HG03432 (cell line): Measurements from ENCODE around the gene BDH1.
"Not testable (repeated sequence)": the region's sequence is repeated elsewhere in the genome, so short reads cannot be mapped to it uniquely, and the experiment has no call there.

Experiments
- ATAC-seq: cut with Tn5 transposase; IDR thresholded peaks from one replicate; pipeline ENCODE4 v1.9.1; 2021; ENCODE audit warnings: mild to moderate bottlenecking, moderate library complexity; ENCODE audit not compliant: unreplicated experiment

Gene BDH1

DNA sequence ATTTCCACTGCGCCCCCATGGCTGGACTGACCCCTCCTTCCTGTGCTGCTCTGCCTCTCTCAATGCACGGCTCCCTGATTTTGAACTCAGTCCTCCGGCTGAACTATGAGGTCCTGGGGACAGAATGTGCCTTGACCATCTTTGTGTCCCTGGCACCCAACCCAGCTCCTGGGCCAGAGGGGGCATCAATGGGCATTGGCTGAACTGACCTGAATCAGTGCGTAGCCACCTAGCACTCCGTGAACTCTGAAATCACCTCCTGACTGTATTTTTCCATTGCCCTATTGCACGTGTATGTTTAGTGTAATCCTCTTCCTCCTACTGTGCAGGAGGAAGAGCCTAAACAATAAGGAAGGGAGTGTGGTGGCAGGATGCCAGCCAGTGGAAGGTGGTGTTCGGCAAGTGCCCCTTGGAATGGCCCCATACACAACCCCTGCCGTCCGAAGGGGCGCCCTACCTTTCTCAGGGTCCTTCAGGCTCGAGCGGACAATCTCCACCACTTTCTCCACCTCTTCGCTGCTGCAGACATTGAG is 33.5 kb downstream of the BDH1 start:
- ATAC-seq = no peak

- no peak for ATAC-seq
These were observed 34.2 kb downstream of the BDH1 start for GRCh38 chr3:197521277-197522182.

DNA sequence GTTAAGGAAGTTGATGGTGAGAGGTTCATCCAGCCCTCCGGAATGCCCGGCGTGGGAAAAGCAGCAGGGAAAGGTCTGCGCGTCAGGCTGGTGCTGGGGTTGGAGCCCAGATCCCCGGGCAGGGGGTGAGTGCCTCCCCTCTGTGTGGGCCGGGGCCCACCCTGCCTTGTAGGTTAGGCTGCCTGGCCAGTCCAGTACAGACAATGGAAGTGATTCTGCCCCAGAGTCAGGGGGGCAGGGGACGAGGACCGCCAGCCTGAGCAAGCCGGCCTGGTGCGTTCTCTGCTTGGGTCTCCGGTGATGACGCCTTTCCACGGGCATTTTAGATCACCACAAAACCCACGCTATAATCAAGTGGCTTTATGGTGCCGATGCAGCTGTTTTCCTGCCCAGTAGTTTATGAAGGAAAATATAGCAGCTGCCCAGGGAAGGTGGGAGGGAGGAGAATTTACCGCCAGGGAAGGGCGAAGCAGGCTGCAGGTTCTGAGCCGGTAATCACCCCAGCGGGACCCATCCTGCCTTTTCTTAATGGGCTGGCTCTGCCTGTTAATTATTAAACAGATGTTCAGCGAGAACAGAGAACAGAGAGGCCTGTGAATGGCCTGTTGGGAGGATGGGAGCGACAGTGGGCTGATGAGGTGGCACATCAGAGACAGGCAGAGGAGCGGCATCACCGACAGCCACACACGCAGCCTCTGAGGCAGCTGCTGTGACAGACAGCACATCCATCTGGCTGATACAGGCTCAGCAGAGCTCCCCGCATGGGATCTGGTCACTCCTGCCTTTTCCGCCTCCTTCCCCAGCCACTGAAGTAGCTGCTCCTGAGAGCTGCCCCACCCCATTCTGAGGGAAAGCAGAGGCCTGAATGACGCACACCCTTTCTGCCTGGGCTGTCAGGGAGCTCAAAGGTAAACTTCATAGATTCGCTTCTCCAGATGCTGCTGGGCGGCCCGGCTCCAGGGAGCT is 35.2 kb downstream of the BDH1 start:
- no peak for ATAC-seq

DNA sequence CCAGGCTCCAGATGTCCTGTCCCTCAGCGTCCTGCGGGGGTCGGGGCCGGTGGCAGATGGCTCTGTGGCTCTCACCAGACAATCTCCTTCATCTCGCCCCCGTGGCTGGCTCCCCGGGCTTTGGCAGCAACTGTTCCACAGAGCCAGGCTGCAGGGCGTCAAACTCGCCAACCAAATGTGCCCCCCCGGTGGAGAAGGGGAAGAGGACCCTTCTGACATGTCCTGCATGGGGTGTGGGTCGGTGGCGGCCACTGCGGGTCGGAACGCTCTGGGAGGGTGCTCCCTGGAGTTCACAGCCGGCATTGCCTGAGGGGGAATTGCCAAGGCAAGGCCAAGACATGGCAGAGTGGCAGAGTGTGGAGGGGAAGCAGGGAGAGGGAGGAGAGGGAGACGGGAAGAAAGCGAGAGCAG is 36.0 kb downstream of the BDH1 start:
- no peak for ATAC-seq

DNA sequence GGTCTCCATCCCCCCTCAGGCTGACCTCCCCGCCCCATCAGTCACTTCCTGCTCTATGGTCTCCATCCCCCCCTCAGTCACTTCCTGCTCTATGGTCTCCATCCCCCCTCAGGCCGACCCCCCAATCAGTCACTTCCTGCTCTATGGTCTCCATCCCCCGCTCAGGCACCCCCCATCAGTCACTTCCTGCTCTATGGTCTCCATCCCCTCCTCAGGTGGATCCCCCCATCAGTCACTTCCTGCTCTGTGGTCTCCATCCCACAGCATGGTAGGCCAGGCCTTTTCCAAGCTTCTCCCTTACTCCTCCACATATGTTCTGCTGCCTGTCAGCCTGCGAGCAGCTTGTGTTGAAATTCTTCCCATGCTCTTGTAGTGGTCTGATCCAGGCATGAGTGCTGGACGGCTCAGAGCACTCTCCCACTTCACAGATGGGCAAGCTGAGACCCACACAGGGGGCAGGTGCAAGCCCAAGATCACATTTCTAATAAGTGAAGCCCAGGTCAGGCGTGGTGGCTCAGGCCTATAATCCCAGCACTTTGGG is 36.8 kb downstream of the BDH1 start:
- ATAC-seq = no peak

GRCh38 chr3:197517922-197518683 is 37.7 kb downstream of the BDH1 start:
- not testable (repeated sequence) for ATAC-seq

GRCh38 chr3:197516890-197517606 is 38.7 kb downstream of the BDH1 start:
- not testable (repeated sequence) for ATAC-seq

DNA sequence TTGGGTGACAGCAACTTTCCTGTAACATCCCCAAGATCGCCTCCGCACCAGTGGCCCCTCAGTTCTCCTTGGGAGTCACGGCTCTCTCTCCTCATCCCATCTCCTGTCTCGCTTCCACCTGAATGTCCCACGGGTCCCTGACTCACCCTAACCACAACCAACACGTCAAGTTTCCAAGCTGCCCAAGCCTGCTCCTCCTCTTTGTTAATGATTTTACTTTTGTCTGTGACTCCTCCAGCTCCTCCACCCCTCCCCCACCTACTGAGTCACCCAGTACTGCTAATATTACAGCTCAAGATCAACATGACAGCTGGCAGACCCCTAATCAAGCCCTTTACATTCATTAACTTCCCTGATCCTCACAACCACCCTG is 39.3 kb downstream of the BDH1 start:
- ATAC-seq = no peak

GRCh38 chr3:197514786-197515355 is 40.9 kb downstream of the BDH1 start:
- no peak for ATAC-seq

DNA sequence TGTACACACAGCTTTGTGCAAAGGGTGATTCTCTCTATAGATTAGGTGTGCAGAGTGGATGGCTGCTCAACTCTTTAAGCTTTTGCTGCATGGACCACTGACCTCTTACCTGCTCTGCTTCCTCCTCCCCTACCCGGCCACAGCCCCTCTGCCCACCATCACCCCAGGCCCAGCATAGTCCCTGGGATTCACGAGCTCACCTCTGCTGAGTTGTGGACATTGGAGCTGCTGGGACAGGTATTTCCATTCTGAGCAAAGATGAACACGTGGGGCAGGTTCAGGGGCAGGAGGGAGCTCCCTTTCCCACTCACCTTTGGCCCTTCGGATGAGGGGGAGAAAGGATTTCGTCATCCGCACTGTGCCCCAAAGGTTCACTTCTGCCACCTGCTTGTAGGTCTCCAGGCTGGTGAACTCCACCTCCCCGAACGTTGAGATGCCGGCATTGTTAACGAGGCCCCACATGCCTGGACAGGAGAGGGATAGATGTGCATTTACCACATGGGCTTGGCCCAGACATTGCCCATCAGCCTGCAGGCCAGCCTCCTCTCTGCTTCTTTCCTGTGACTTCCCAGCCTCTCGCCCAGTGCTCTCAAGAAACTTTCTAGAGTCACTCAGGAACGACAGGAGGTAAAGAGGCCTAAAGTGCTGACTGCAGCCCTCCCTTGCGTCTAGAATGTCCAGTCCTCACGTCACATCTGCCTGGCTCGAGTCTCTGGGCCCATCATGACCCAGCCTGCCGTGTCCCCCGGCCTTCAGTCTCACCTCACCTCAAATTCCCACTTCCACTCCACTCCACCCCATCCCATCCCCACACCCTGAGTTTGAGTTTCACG is 41.6 kb downstream of the BDH1 start:
- no peak for ATAC-seq

DNA sequence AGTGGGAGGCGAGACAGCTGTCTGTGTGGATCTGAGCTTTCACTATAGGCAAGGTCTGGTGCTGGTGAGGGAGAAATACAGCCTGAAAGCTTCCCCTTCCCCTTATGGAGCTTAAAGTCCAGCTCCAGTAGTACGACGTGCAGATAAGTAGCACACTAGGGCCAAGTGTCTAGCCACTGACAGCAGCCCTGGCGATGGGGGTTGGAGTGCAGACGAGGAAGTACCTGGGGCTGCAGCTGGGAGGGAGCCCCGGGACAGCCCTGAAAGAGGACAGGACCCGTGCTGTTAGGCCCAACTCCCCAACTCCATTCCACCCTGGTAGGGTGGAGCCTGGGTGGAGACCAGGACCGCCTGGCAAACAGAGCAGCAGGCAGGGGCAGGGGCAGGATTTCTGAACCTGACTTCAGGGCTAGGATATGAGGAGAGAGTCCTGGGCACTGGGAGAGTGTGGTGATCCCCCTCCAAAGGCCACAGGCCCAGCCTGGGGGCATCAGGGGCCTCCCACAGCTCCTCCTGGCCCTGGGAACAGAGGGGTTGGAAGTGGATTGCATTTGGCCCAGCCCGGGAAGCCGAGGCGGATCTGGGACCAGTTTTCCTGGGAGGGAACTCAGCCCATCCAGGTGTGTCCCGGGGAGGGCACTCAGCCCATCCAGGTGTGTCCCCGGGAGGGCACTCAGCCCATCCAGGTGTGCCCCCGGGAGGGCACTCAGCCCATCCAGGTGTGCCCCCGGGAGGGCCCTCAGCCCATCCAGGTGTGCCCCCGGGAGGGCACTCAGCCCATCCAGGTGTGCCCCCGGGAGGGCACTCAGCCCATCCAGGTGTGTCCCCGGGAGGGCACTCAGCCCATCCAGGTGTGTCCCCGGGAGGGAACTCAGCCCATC is 42.8 kb downstream of the BDH1 start:
- no peak for ATAC-seq

DNA sequence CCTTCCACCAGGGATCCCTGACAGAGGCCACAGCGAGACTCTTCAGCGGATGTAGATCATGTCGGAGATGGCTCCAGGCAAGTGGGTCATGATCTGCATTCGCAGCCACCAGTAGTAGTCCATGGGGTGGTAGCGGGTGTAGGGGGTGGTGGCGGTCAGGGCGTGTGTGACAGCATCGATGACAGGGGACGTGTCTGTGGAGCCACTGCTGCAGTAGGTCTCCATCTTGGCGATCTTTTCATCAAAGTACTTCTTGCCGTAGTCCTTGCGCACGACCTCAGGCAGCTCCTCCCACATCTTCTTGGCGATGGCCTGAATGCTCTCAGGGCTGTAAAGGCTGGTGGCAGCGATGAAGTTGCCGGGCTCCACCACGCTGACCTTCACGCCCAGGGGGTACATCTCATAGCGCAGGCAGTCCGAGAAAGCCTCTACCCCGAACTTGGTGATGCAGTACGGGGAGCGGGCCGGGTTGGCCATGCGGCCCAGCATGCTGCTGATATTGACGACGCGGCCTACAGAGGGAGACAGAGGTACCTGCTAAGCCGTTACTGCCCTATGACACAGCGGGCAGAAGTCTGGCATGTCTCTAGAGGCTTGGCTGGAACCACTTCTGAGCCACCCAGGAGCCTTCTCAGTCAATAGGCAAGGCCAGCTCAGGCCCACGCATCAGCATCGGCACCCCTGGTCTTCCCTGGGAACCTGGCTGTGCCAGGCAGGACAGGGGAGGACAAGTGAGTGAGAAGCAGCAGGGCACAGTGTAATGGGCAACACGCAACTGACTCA is 43.7 kb downstream of the BDH1 start:
- ATAC-seq = no peak

DNA sequence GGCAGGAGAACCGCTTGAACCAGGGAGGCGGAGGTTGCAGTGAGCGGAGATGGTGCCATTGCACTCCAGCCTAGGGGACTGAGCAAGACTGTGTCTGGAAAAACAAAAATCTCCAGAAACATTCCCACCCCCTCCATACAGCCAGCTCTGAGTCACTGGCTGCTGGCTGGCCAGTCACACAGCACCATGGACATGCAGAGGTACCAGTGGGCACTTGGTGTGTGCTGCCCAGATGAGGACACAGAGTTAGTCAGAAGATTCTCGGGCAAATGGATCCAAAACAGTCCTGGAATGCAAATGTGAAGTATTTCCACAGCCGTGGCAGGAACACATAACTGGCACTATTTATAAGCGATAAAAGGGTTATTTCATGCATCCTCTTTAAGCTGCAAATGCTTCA is 44.6 kb downstream of the BDH1 start:
- no peak for ATAC-seq

DNA sequence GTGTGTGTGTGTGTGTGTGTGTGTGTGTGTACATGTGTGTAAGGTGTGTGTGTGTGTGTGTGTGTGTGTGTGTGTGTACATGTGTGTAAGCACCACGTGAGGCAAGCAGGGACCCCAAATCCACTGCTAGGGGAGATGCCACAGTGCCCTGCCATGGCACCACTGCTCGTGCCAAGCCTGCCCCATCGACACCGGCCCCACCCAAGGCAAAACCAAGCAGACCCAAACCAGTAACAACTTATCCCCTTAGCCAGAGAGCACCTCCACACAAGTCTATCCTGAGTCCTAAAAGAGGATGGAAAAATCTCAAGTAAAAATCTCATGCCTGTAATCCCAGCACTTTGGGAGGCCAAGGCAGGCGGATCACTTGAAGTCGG is 45.1 kb downstream of the BDH1 start:
- no peak for ATAC-seq

DNA sequence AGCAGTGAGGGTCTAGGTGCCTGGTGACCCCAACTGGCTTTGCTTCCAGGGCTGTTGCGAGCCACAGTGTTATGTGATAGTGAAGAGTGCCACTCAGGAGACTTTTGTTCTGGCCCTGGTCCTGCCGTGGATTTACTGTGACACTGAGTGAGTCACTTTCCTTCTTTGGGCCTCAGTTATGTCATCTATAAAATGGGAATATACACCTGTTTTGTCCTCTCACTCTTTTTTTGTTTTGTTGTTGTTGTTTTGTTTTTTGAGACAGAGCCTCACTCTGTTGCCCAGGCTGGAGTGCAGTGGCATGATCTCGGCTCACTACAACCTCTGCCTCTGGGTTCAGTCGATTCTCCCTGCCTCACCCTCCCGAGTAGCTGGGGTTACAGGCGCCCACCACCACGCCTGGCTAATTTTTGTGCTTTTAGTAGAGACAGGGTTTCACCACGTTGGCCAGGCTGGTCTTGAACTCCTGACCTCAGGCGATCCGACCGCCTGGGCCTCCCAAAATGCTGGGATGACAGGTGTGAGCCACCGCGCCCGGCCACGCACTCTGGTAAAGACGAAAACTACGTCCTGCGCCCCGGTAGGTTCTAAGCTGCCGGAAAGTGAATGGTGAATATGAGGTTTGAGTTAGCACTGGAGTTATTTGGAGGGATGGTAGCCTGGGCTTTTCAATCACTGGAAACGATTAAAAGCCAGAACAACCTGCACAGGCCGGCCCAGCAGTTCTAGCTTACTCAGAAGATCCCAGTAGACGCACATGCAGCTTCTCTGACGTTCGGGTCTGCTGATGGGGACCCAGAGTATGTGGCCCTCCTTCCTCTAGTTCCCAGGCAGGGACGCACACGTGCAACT is 46.6 kb downstream of the BDH1 start:
- no peak for ATAC-seq

GRCh38 chr3:197508461-197508860 is 47.3 kb downstream of the BDH1 start:
- ATAC-seq = no peak
